Upper lobe of left lung (tissue), 6 donors: Measurements from ENCODE around the gene QKI. TPM values are rescaled to one million over a fixed set of nuclear protein-coding genes. Genes with fewer than 3 reads are reported as not detected.
"Not testable (repeated sequence)": the region's sequence is repeated elsewhere in the genome, so short reads cannot be mapped to it uniquely, and the experiment has no call there.

Source experiments
- ATAC-seq, 2 donors: fragments of 200-7000 bp; cut with Tn5 transposase; one replicate each; pipeline ENCODE4 v1.9.1; 2022; ENCODE audit warnings: mild to moderate bottlenecking in 2 of 2, moderate library complexity in 2 of 2; ENCODE audit not compliant: low FRiP score in 2 of 2
- DNase-seq, 2 donors: peaks; one replicate each; pipeline ENCODE4 v3.0.0-alpha.2; 2019 to 2020
- H3K27ac ChIP-seq, 4 donors: fragments of 200-600 bp; sonication (generic); one replicate each; pipeline ENCODE4 v1.5.1; 2016 to 2019
- H3K27me3 ChIP-seq, 4 donors: fragments of 200-600 bp; sonication (generic); one replicate each; pipeline ENCODE4 v1.5.1; 2017 to 2019
- H3K36me3 ChIP-seq, 4 donors: fragments of 200-600 bp; sonication (generic); one replicate each; pipeline ENCODE4 v1.5.1; 2016 to 2019
- H3K4me1 ChIP-seq, 4 donors: fragments of 200-600 bp; sonication (generic); one replicate each; pipeline ENCODE4 v1.5.1; 2018 to 2019
- H3K4me3 ChIP-seq, 4 donors: fragments of 200-600 bp; sonication (generic); one replicate each; pipeline ENCODE4 v1.5.1; 2017 to 2019; ENCODE audit warnings: mild to moderate bottlenecking in 2 of 4, moderate library complexity in 1 of 4
- H3K9me3 ChIP-seq, 4 donors: fragments of 200-600 bp; sonication (generic); one replicate each; pipeline ENCODE4 v1.5.1; 2018 to 2019
- CTCF ChIP-seq, 6 experiments: fragments of 450-650 bp in 4 of 6; fragments of 200-600 bp in 2 of 6; sonication (generic) in 2 of 6; IDR thresholded peaks; one replicate each; pipeline ENCODE4 v1.5.1; 2016 to 2019; ENCODE audit warnings: antibody characterized with exemption in 6 of 6
- EP300 ChIP-seq, 4 donors: sonication (generic); formaldehyde crosslinking; IDR thresholded peaks; one replicate each; pipeline ENCODE4 v1.5.1; 2017; ENCODE audit warnings: antibody characterized with exemption in 4 of 4, control low read depth in 2 of 4
- POLR2A ChIP-seq, 4 donors: fragments of 450-650 bp; IDR thresholded peaks; one replicate each; pipeline ENCODE4 v1.5.1; 2016 to 2017; ENCODE audit warnings: antibody characterized with exemption in 4 of 4, mild to moderate bottlenecking in 2 of 4
- POLR2AphosphoS5 ChIP-seq, 2 donors: sonication (generic); formaldehyde crosslinking; IDR thresholded peaks; one replicate each; pipeline ENCODE4 v1.5.1; 2017; ENCODE audit warnings: antibody characterized with exemption in 2 of 2
- WGBS, 2 donors: methylation state at CpG; one replicate each; pipeline ENCODE4 v1.1.5; 2017 to 2018; 5-methylcytosine and 5-hydroxymethylcytosine counted together
- total RNA-seq, 6 donors: library from RNA; depleted of rRNA in 4 of 6; stranded (reverse); fragments of >200 nt in 4 of 6; gene quantifications; one replicate each; pipeline versions ENCODE4 v1.1.0 to v1.2.1, GENCODE V29; 2016 to 2021
- donor health status: DM: no; HTN: no; CAD: no; lungs with moderate emphysema.
- donor health status: DM: no; HTN: yes; CAD: no; lungs with severe emphysema.

Gene QKI
- total RNA-seq, 6 donors from 2014 or later = 181 to 273 (median 226) TPM

DNA sequence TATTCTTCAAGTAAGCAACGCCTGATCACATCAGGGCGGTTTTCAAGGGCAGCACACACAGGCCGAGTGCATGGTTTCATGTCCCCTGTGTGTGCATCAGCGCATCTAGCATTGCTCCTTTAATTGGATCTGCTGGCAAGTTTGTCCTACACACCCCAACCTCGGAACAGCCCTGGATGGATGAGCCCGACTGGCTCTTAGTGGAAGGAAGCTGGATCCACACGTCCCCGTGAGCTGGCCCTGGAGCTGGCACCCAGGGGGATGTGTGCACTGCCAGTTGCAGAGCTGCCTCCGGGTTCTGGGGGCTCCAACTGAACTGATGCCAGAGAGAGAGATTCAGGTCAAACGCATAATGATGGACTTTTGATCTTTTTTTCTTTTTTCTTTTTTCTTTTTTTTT, 39.2 kb upstream of the QKI start:
- no peaks in the 10 kb centered on the region for H3K27me3 ChIP-seq
- H3K4me1 ChIP-seq = no peaks in the 10 kb centered on the region
- TF ChIP-seq POLR2A (IDR thresholded peaks at IDR 0.05) = no peak
- ATAC-seq (no peak), DNase-seq (no peak)
- H3K36me3 ChIP-seq = no peaks in the 10 kb centered on the region
- H3K27ac ChIP-seq = no peak overlapping the region
- no peaks in the 10 kb centered on the region for H3K9me3 ChIP-seq
- 90 to 96% methylated on average over 10 of the region's 10 CpGs for WGBS, 2 donors
- no peak overlapping the region for H3K4me3 ChIP-seq

DNA sequence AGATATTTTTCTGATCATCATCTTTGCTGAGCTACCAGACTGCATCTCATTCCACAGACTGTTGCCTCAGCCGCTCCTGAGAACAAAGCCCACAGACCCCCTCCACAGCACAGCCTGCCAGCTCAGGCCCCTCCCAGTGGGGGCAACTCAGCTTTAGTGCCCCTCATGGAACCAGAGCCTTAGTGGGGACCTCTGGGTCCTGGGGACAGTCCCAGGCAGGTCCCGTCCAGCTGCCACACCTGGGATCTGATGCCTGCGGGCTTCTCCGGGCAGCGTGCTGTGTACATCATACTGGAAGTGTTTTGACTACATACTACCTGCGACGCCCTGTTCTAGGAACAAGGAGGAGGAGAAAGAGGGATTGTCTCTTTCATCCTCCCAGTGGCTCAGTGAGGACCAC, 38.3 kb upstream of the QKI start:
- ATAC-seq (no peak), DNase-seq (no peak)
- TF ChIP-seq POLR2A (IDR thresholded peaks at IDR 0.05) (no peak), EP300 (IDR thresholded peaks at IDR 0.05) (no peak), POLR2AphosphoS5 (IDR thresholded peaks at IDR 0.05) (no peak), CTCF (IDR thresholded peaks at IDR 0.05) (no peak)
- Histone ChIP-seq H3K4me3 (no peak overlapping the region), H3K36me3 (no peaks in the 10 kb centered on the region), H3K27ac (no peak overlapping the region), H3K27me3 (no peaks in the 10 kb centered on the region), H3K9me3 (no peaks in the 10 kb centered on the region), H3K4me1 (no peaks in the 10 kb centered on the region)
- 98 to 100% methylated on average over 1 to 7 of the region's 7 CpGs for WGBS, 2 donors

DNA sequence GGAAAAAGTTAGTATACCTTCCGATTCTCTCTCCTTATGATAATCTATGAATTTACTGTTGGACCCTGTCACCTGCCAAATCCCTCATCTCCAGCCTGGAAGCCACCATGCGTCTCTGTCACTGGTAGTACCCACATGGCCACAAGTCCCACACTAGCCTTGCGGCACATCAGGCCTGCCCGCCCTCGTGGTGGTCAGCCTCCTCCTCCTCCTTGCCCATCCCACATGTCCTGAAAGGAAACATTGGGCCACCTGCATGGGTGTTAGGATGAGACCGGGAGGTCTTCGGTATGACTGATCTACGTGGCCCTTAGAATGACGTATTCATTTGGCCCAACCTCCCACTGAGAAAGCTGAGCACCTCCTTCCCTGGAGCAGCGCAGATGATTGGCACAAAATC, 37.0 kb upstream of the QKI start:
- no peaks in the 10 kb centered on the region for H3K36me3 ChIP-seq
- no peak overlapping the region for H3K4me3 ChIP-seq
- H3K27me3 ChIP-seq = no peaks in the 10 kb centered on the region
- DNase-seq = no peak
- ATAC-seq = no peak
- no peaks in the 10 kb centered on the region for H3K9me3 ChIP-seq
- WGBS, 2 donors = 97 to 98% methylated on average over 10 of the region's 10 CpGs
- no peak for TF ChIP-seq CTCF (IDR thresholded peaks at IDR 0.05)
- no peak for TF ChIP-seq POLR2A (IDR thresholded peaks at IDR 0.05)
- TF ChIP-seq EP300 (IDR thresholded peaks at IDR 0.05) = no peak
- no peak for TF ChIP-seq POLR2AphosphoS5 (IDR thresholded peaks at IDR 0.05)
- H3K4me1 ChIP-seq = no peaks in the 10 kb centered on the region
- no peak overlapping the region for H3K27ac ChIP-seq

DNA sequence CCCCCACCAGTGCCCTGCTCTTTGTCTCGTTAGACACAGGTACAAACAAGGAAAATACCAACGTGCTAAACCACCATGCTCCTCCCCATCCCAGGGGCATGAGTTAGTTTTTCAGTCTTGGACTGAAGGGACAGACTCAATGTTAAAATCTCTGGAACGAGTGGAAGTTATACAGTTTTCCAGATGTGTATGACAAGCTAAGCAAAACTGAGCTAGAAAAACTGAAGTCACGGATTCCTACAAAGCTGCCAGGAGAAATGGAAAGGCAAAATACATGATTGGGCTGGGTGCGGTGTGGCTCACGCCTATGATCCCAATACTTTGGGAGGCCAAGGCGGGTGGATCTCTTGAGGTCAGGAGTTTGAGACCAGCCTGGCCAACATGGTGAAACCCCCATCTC, 34.3 kb upstream of the QKI start:
- no peak overlapping the region for H3K4me3 ChIP-seq
- 83 to 88% methylated on average over 7 of the region's 7 CpGs for WGBS, 2 donors
- no peaks in the 10 kb centered on the region for H3K4me1 ChIP-seq
- no peaks in the 10 kb centered on the region for H3K9me3 ChIP-seq
- H3K27me3 ChIP-seq = no peaks in the 10 kb centered on the region
- no peaks in the 10 kb centered on the region for H3K36me3 ChIP-seq
- H3K27ac ChIP-seq = no peak overlapping the region
- DNase-seq = no peak
- TF ChIP-seq POLR2A (IDR thresholded peaks at IDR 0.05) (no peak), CTCF (IDR thresholded peaks at IDR 0.05) (no peak), EP300 (IDR thresholded peaks at IDR 0.05) (no peak), POLR2AphosphoS5 (IDR thresholded peaks at IDR 0.05) (no peak)
- no peak for ATAC-seq

DNA sequence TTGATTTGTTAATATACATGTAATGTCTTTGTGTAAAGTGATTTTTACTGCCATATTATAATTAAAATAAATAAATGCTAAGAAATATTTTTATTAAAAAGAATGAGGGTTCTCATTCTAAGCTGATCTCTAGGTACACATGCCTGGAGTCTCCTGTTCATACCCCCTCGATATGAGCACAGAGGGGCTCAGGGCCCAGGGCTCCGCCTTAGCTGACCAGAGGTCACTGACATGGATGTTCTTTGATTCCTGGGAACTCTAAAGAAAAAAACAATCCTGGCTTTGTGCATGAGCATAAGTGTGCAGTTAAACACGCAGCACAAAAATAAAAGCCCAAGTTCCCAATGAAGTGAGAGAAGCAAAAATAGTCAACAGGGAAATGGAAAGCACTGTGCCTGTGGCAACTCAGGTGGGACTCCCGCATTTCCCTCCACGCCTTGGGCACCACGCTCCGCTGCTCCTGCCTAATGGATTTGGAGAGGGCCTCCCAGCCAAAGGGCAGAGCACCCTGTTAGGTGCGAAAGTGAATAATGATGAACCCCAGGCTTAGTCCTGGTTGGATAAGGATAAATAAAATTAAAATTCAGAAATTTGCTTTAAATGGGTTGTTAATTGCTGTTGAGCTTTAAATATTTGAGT, 33.3 kb upstream of the QKI start:
- H3K36me3 ChIP-seq = no peaks in the 10 kb centered on the region
- H3K9me3 ChIP-seq = no peaks in the 10 kb centered on the region
- ATAC-seq (no peak), DNase-seq (no peak)
- TF ChIP-seq CTCF (IDR thresholded peaks at IDR 0.05) (no peak), POLR2AphosphoS5 (IDR thresholded peaks at IDR 0.05) (no peak), POLR2A (IDR thresholded peaks at IDR 0.05) (no peak), EP300 (IDR thresholded peaks at IDR 0.05) (no peak)
- H3K4me3 ChIP-seq = no peak overlapping the region
- WGBS, 2 donors = 92% methylated on average over 8 of the region's 8 CpGs
- no peaks in the 10 kb centered on the region for H3K4me1 ChIP-seq
- H3K27me3 ChIP-seq = no peaks in the 10 kb centered on the region
- no peak overlapping the region for H3K27ac ChIP-seq

GRCh38 chr6:163383396-163383795, 31.1 kb upstream of the QKI start:
- H3K4me3 ChIP-seq, H3K36me3 ChIP-seq, H3K9me3 ChIP-seq, H3K27ac ChIP-seq, ATAC-seq, H3K4me1 ChIP-seq, DNase-seq, H3K27me3 ChIP-seq: not testable (repeated sequence)
- 88 to 96% methylated on average over 3 of the region's 3 CpGs for WGBS, 2 donors
